WTC11 (cell line): ENCODE data around the gene GPS2. TPM values are rescaled to one million over a fixed set of nuclear protein-coding genes. Genes with fewer than 3 reads are reported as not detected.

ENCODE experiments used
- ATAC-seq: fragments of 200-7000 bp; cut with Tn5 transposase; 2 replicates; pipeline ENCODE4 v1.10.0; 2021; ENCODE audit warnings: mild to moderate bottlenecking, moderate library complexity
- CTCF ChIA-PET: fragments of 300-600 bp; sonication (Branson Sonifier 250); formaldehyde crosslinking; loops from one replicate; lab custom pipeline; 2021; ENCODE audit warnings: antibody characterized with exemption; lab: Charles Lee
- POLR2A ChIA-PET: fragments of 350-600 bp; sonication (Branson Sonifier 250); formaldehyde crosslinking; loops from one replicate; lab custom pipeline; 2021; ENCODE audit warnings: antibody characterized with exemption; lab: Charles Lee
- DNase-seq: peaks from one replicate; pipeline ENCODE4 v3.0.0; 2021; ENCODE audit warnings: low spot score
- H3K27ac Mint-ChIP-seq: 2 replicates; pipeline ENCODE4 v1.8.0; 2021; ENCODE audit warnings: mixed read lengths
- H3K27me3 Mint-ChIP-seq: 2 replicates; pipeline ENCODE4 v1.8.0; 2021; ENCODE audit warnings: low read depth, mild to moderate bottlenecking, moderate library complexity, mixed read lengths
- H3K36me3 Mint-ChIP-seq: 2 replicates; pipeline ENCODE4 v1.8.0; 2021; ENCODE audit warnings: mixed read lengths
- H3K4me1 Mint-ChIP-seq: 2 replicates; pipeline ENCODE4 v1.8.0; 2022; ENCODE audit warnings: mixed read lengths
- H3K4me3 Mint-ChIP-seq: 2 replicates; pipeline ENCODE4 v1.8.0; 2021; ENCODE audit warnings: mild to moderate bottlenecking, moderate library complexity, mixed read lengths
- H3K9me3 Mint-ChIP-seq: 2 replicates; pipeline ENCODE4 v1.8.0; 2021; ENCODE audit warnings: mixed read lengths
- ATF6 ChIP-seq: sonication (generic); formaldehyde crosslinking; IDR thresholded peaks from 2 replicates; pipeline ENCODE4 v1.8.1; 2023; ENCODE audit warnings: mild to moderate bottlenecking, missing genetic modification reagents
- CREM ChIP-seq: sonication (generic); formaldehyde crosslinking; IDR thresholded peaks from 2 replicates; pipeline ENCODE4 v1.8.1; 2022; ENCODE audit warnings: mild to moderate bottlenecking, missing genetic modification reagents, moderate library complexity
- CTCF ChIP-seq: fragments of 200-600 bp; IDR thresholded peaks from 2 replicates; pipeline ENCODE4 v1.8.0; 2022; ENCODE audit warnings: antibody characterized with exemption
- ERG ChIP-seq: fragments of 250-450 bp; sonication (Bioruptor Pico); IDR thresholded peaks from 2 replicates; pipeline ENCODE4 v1.8.0; 2021; ENCODE audit warnings: mild to moderate bottlenecking
- FOXJ3 ChIP-seq: sonication (generic); formaldehyde crosslinking; IDR thresholded peaks from 2 replicates; pipeline ENCODE4 v1.9.0; 2021; ENCODE audit warnings: missing genetic modification reagents, mild to moderate bottlenecking, borderline replicate concordance
- FOXK1 ChIP-seq: sonication (generic); formaldehyde crosslinking; IDR thresholded peaks from 2 replicates; pipeline ENCODE4 v1.8.0; 2022; ENCODE audit warnings: mild to moderate bottlenecking, moderate library complexity, missing genetic modification reagents
- FOXP1 ChIP-seq: sonication (generic); formaldehyde crosslinking; IDR thresholded peaks from 2 replicates; pipeline ENCODE4 v1.8.0; 2022; ENCODE audit warnings: missing genetic modification reagents, mild to moderate bottlenecking, moderate library complexity, borderline replicate concordance
- FOXP4 ChIP-seq: sonication (generic); formaldehyde crosslinking; IDR thresholded peaks from 2 replicates; pipeline ENCODE4 v1.8.0; 2022; ENCODE audit warnings: mild to moderate bottlenecking, missing genetic modification reagents
- GABPB1 ChIP-seq: sonication (generic); formaldehyde crosslinking; IDR thresholded peaks from 2 replicates; pipeline ENCODE4 v1.8.1; 2023; ENCODE audit warnings: mild to moderate bottlenecking, missing genetic modification reagents
- MAX ChIP-seq: sonication (generic); formaldehyde crosslinking; IDR thresholded peaks from 2 replicates; pipeline ENCODE4 v1.8.0; 2022; ENCODE audit warnings: mild to moderate bottlenecking, missing genetic modification reagents
- NFYB ChIP-seq: sonication (generic); formaldehyde crosslinking; conservative IDR thresholded peaks from 2 replicates; pipeline ENCODE4 v1.8.0; 2022; ENCODE audit warnings: low read depth, missing genetic modification reagents
- NR1H2 ChIP-seq: sonication (generic); formaldehyde crosslinking; IDR thresholded peaks from 2 replicates; pipeline ENCODE4 v1.9.0; 2021; ENCODE audit warnings: mild to moderate bottlenecking, moderate library complexity, missing genetic modification reagents
- NR2C2 ChIP-seq: sonication (generic); formaldehyde crosslinking; IDR thresholded peaks from 2 replicates; pipeline ENCODE4 v1.8.0; 2022; ENCODE audit warnings: mild to moderate bottlenecking, missing genetic modification reagents
- PRRX2 ChIP-seq: fragments of 250-450 bp; sonication (Bioruptor Pico); IDR thresholded peaks from 2 replicates; pipeline ENCODE4 v1.8.0; 2021; ENCODE audit warnings: mild to moderate bottlenecking
- RELA ChIP-seq: sonication (generic); formaldehyde crosslinking; IDR thresholded peaks from 2 replicates; pipeline ENCODE4 v1.8.1; 2022; ENCODE audit warnings: missing genetic modification reagents, mild to moderate bottlenecking, borderline replicate concordance
- ZNF263 ChIP-seq: sonication (generic); formaldehyde crosslinking; IDR thresholded peaks from 2 replicates; pipeline ENCODE4 v1.8.1; 2022; ENCODE audit warnings: low read depth, mild to moderate bottlenecking, moderate library complexity, missing genetic modification reagents
- ZNF281 ChIP-seq: sonication (generic); formaldehyde crosslinking; IDR thresholded peaks from 2 replicates; pipeline ENCODE4 v1.8.0; 2023; ENCODE audit warnings: mild to moderate bottlenecking, missing genetic modification reagents
- total RNA-seq: library from RNA; stranded (reverse); gene quantifications from 3 replicates; pipeline ENCODE4 v1.2.3, GENCODE V29; 2021

Gene GPS2
- total RNA-seq, 1 experiment from 2014 or later, result 55.9 TPM

GRCh38 chr17:7323731-7324437, 8.7 kb upstream of the GPS2 start:
- H3K4me3 Mint-ChIP-seq, result no peak overlapping the region
- POLR2A ChIA-PET, result interaction anchor here (0.6 to 1.4 kb wide), 2 partner anchors 20 to 327 kb away, joined by 3 read pairs; no protein-coding TSS in a partner anchor

GRCh38 chr17:7322520-7323194, 7.5 kb upstream of the GPS2 start:
- Mint-ChIP-seq H3K36me3 (peaks cover 51% of the 10 kb centered on the region), H3K9me3 (no peaks in the 10 kb centered on the region), H3K4me3 (no peak overlapping the region), H3K27me3 (no peaks in the 10 kb centered on the region), H3K4me1 (no peaks in the 10 kb centered on the region), H3K27ac (no peak overlapping the region)
- POLR2A ChIA-PET, result no interaction called here
- CTCF ChIA-PET, result no interaction called here
- no peak for ATAC-seq
- no peak for DNase-seq
- TF ChIP-seq GABPB1 (CRISPR knock-in tag) (no peak), CREM (CRISPR knock-in tag) (no peak), ZNF281 (CRISPR knock-in tag) (no peak), ZNF263 (no peak), NFYB (no peak), FOXJ3 (CRISPR knock-in tag) (no peak), RELA (CRISPR knock-in tag) (no peak), NR2C2 (no peak), FOXP4 (CRISPR knock-in tag) (no peak), FOXK1 (CRISPR knock-in tag) (no peak), ATF6 (CRISPR knock-in tag) (no peak), MAX (CRISPR knock-in tag) (no peak)

More at GRCh38 chr17:7323731-7324437, 8.7 kb upstream of the GPS2 start:
- peaks cover 11% of the 10 kb centered on the region for H3K4me1 Mint-ChIP-seq
- DNase-seq (peak; percentile 92), ATAC-seq (peak; percentile 85)
- no peak overlapping the region for H3K27ac Mint-ChIP-seq
- no peaks in the 10 kb centered on the region for H3K9me3 Mint-ChIP-seq
- no peak for TF ChIP-seq ERG (CRISPR knock-in tag)
- TF ChIP-seq CTCF, result peak; percentile 98
- no peak for TF ChIP-seq NR1H2 (CRISPR knock-in tag)
- TF ChIP-seq MAX (CRISPR knock-in tag), result 0 out of 2 replicates have a peak, but pooled peaks have one; percentile 19
- TF ChIP-seq FOXP1 (CRISPR knock-in tag), result no peak
- 0 out of 2 replicates have a peak, but pooled peaks have one; percentile 33 for TF ChIP-seq PRRX2 (CRISPR knock-in tag)
- H3K27me3 Mint-ChIP-seq, result no peaks in the 10 kb centered on the region
- CTCF ChIA-PET, result interaction anchor here (0.8 to 1.7 kb wide), 3 partner anchors 12 to 236 kb away, joined by 3 to 12 read pairs (median 5); partner anchors contain the start of gene ACAP1
- peaks cover 44% of the 10 kb centered on the region for H3K36me3 Mint-ChIP-seq
